ENCODE measurements around the gene RIPOR3. TPM values are rescaled to one million over a fixed set of nuclear protein-coding genes. Genes with fewer than 3 reads are reported as not detected.

Gene RIPOR3
- total RNA-seq, 1 donor from 2014 or later, result 0.12 TPM

DNA sequence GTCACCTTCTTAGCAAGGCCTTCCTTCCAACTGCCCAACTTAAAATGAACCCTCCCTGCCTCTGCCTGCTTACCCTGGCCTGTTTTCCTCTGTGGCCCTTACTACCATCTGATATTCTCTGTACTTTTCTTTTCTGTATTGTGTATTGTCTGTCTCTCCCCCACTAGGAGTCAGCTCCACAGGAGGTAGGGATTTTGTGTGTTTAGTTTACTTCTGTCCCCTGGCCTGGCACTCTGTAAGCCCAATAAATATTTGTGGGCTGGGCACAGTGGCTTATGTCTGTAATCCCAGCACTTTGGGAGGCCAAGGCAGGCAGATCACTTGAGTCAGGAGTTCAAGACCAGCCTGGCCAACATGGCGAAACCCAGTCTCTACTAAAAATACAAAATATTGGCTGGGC, 72.8 kb downstream of the RIPOR3 start:
- TF ChIP-seq, protein P1, sequence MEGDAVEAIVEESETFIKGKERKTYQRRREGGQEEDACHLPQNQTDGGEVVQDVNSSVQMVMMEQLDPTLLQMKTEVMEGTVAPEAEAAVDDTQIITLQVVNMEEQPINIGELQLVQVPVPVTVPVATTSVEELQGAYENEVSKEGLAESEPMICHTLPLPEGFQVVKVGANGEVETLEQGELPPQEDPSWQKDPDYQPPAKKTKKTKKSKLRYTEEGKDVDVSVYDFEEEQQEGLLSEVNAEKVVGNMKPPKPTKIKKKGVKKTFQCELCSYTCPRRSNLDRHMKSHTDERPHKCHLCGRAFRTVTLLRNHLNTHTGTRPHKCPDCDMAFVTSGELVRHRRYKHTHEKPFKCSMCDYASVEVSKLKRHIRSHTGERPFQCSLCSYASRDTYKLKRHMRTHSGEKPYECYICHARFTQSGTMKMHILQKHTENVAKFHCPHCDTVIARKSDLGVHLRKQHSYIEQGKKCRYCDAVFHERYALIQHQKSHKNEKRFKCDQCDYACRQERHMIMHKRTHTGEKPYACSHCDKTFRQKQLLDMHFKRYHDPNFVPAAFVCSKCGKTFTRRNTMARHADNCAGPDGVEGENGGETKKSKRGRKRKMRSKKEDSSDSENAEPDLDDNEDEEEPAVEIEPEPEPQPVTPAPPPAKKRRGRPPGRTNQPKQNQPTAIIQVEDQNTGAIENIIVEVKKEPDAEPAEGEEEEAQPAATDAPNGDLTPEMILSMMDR (IDR thresholded peaks at IDR 0.05), result no peak
- H3K4me1 Mint-ChIP-seq (ENCODE audit: low read depth), result peaks cover 7% of the 10 kb centered on the region
- no peak for DNase-seq (ENCODE audit: low spot score)
- H3K9me3 Mint-ChIP-seq (ENCODE audit: low read depth), result peaks cover 5% of the 10 kb centered on the region
- H3K36me3 Mint-ChIP-seq (ENCODE audit: low read depth), result no peaks in the 10 kb centered on the region
- no peak overlapping the region for H3K27ac Mint-ChIP-seq (ENCODE audit: unreplicated experiment)
- no peaks in the 10 kb centered on the region for H3K27me3 Mint-ChIP-seq (ENCODE audit: low read depth)
- no peak overlapping the region for H3K4me3 Mint-ChIP-seq (ENCODE audit: unreplicated experiment)

DNA sequence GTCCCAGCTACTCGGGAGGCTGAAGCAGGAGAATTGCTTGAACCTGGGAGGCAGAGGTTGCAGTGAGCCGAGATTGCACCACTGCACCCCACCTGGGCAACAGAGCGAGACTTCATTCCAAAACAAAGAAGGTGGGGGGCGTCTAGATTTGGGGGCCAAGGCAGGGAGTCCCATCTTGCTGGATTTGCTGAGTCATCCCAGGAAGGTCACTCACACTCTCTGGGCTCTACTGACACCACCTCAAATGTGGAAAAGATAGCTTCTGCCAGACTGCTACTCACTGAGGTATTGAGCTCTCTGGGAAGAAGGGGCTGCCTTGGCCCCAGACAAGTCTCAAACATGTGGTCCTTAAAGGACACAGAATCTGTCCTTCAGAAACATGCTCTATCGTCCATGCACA, 74.3 kb downstream of the RIPOR3 start:
- DNase-seq (ENCODE audit: low spot score), result no peak
- no peak overlapping the region for H3K4me3 Mint-ChIP-seq (ENCODE audit: unreplicated experiment)
- peaks cover 2% of the 10 kb centered on the region for H3K27me3 Mint-ChIP-seq (ENCODE audit: low read depth)
- peaks cover 5% of the 10 kb centered on the region for H3K9me3 Mint-ChIP-seq (ENCODE audit: low read depth)
- peaks cover 7% of the 10 kb centered on the region for H3K4me1 Mint-ChIP-seq (ENCODE audit: low read depth)
- H3K36me3 Mint-ChIP-seq (ENCODE audit: low read depth), result no peaks in the 10 kb centered on the region
- TF ChIP-seq, protein P1 (IDR thresholded peaks at IDR 0.05), result no peak
- H3K27ac Mint-ChIP-seq (ENCODE audit: unreplicated experiment), result no peak overlapping the region

DNA sequence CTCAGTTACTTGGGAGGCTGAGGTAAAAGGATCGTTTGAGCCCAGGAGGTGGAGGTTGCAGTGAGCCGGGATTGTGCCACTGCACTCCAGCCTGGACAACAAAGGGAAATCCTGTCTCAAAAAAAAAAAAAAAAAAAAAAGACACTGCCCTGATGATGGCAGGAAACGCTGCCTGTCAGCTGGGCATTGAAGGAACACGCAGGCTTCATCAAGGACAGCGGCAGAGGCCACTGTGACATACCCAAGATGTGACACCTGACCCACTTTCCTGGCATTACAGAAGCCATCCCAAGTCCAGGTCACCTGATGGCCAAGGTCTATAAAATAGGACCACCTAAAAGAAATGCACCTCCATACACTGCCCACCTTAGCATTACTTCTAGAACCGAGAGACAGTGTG, 75.9 kb downstream of the RIPOR3 start:
- Mint-ChIP-seq H3K36me3 (ENCODE audit: low read depth) (no peaks in the 10 kb centered on the region), H3K27me3 (ENCODE audit: low read depth) (peaks cover 2% of the 10 kb centered on the region), H3K4me1 (ENCODE audit: low read depth) (peaks cover 7% of the 10 kb centered on the region), H3K9me3 (ENCODE audit: low read depth) (no peaks in the 10 kb centered on the region), H3K27ac (ENCODE audit: unreplicated experiment) (no peak overlapping the region), H3K4me3 (ENCODE audit: unreplicated experiment) (no peak overlapping the region)
- TF ChIP-seq, protein P1 (IDR thresholded peaks at IDR 0.05), result no peak
- DNase-seq (ENCODE audit: low spot score), result no peak

DNA sequence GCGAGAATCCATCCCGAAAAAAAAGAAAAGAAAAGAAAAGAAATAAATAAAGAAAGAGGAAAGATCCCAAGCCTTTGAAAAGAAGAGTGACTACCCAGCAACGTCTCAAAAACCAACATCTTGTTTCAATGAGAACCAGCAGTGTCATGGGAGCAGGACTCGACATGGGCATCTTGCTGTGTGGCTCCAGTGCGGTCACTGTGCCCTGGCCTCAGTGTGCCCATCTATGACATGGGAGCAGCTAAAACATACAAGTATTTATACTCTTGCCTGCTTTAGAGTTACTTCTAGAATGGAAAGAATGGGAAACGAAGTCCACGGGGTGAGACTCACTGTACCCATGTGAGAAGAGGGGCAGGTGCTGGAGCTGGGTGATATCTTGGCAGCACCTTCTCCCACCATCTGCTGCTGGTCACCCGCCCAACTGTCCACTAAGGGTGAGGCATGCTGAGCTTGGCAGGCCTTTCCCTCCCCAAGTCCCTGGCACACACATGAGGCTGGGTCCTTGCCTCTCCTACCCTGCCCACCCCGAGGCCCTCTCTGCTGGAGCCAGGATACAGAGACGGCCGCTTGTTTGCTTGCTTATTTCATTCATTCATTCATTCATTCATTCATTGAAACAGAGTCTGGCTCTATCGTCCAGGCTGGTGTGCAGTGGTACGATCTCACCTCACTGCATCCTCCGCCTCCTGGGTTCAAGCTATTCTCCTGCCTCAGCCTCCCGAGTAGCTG, 77.7 kb downstream of the RIPOR3 start:
- Mint-ChIP-seq H3K4me1 (ENCODE audit: low read depth) (peaks cover 3% of the 10 kb centered on the region), H3K27me3 (ENCODE audit: low read depth) (peaks cover 2% of the 10 kb centered on the region), H3K36me3 (ENCODE audit: low read depth) (no peaks in the 10 kb centered on the region), H3K4me3 (ENCODE audit: unreplicated experiment) (no peak overlapping the region), H3K27ac (ENCODE audit: unreplicated experiment) (no peak overlapping the region), H3K9me3 (ENCODE audit: low read depth) (no peaks in the 10 kb centered on the region)
- DNase-seq (ENCODE audit: low spot score), result no peak
- TF ChIP-seq, protein P1 (IDR thresholded peaks at IDR 0.05), result no peak

DNA sequence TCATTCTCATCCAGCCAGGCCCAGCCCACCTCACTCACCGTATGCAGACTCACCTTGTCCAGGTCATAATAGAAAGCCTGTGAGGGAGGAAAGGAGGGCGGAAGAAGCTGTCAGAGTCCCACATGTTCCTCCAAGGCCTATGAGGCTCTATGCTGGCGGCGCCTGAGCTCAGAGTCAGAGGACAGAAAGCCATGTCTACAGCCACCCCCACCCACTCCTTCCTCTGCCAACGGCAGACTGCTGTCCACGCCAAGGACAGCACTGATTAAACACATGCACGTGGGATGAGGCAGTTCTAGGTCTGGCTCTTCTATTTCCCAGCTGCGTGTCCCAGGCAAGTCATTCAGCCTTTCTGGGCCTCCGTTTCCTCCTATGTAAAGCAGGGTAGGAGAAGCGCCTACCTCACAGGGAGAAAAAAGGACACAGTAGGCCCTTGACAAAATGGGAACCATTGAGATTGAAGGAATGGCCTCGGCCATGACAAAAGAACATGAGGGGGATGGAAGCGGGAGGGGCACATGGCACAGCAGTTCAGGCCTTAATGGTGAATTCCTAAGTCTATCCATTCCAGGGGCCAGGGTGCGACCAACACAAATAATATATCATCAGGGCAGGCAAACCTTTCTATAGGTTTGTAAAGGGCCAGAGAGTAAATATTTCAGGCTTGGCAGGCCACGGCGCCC, 80.1 kb downstream of the RIPOR3 start:
- Mint-ChIP-seq H3K4me3 (ENCODE audit: unreplicated experiment) (no peak overlapping the region), H3K27me3 (ENCODE audit: low read depth) (peaks cover 2% of the 10 kb centered on the region), H3K9me3 (ENCODE audit: low read depth) (no peaks in the 10 kb centered on the region), H3K27ac (ENCODE audit: unreplicated experiment) (no peak overlapping the region), H3K4me1 (ENCODE audit: low read depth) (no peaks in the 10 kb centered on the region), H3K36me3 (ENCODE audit: low read depth) (no peaks in the 10 kb centered on the region)
- DNase-seq (ENCODE audit: low spot score), result no peak
- TF ChIP-seq, protein P1 (IDR thresholded peaks at IDR 0.05), result no peak
